ENCODE data around the gene HNRNPDL. TPM values are rescaled to one million over a fixed set of nuclear protein-coding genes. Genes with fewer than 3 reads are reported as not detected.
"Not testable (repeated sequence)": the region's sequence is repeated elsewhere in the genome, so short reads cannot be mapped to it uniquely, and the experiment has no call there.

Gene HNRNPDL
- total RNA-seq, 1 experiment from 2014 or later = 179 TPM

DNA sequence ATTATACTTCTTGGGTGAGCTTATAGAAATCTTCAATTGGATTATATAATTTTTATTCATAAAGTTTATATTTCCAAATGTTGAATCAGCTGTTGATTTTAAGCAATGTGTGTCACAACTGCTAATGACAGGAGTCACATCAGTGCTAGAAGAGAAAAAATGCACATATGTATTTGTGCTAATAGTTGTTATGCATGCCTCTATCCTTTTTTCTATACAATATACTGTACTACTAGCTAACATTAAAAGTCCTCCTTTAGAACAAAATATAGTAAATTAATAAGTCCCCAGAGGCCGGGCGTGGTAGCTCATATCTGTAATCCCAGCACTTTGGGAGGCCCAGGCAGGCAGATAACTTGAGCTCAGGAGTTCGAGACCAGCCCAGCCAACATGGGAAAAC, 32.7 kb downstream of the HNRNPDL start:
- no peaks in the 10 kb centered on the region for H3K9me2 ChIP-seq (ENCODE audit: insufficient read depth)
- no TSS peak for BruUV-seq (replicated peaks)
- H3K27ac ChIP-seq = no peak overlapping the region
- H3K36me3 ChIP-seq (ENCODE audit: low read depth) = no peaks in the 10 kb centered on the region
- H3K4me3 ChIP-seq = no peak overlapping the region
- H3K4me1 ChIP-seq (replicated peaks; ENCODE audit: insufficient read depth) = peaks cover 33% of the 10 kb centered on the region
- H2AFZ ChIP-seq = no peak overlapping the region
- peaks cover 28% of the 10 kb centered on the region for H3F3A ChIP-seq (ENCODE audit: insufficient read depth, low read depth)
- TF ChIP-seq, protein P1, sequence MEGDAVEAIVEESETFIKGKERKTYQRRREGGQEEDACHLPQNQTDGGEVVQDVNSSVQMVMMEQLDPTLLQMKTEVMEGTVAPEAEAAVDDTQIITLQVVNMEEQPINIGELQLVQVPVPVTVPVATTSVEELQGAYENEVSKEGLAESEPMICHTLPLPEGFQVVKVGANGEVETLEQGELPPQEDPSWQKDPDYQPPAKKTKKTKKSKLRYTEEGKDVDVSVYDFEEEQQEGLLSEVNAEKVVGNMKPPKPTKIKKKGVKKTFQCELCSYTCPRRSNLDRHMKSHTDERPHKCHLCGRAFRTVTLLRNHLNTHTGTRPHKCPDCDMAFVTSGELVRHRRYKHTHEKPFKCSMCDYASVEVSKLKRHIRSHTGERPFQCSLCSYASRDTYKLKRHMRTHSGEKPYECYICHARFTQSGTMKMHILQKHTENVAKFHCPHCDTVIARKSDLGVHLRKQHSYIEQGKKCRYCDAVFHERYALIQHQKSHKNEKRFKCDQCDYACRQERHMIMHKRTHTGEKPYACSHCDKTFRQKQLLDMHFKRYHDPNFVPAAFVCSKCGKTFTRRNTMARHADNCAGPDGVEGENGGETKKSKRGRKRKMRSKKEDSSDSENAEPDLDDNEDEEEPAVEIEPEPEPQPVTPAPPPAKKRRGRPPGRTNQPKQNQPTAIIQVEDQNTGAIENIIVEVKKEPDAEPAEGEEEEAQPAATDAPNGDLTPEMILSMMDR (conservative IDR thresholded peaks at IDR 0.05) = no peak
- TF ChIP-seq EZH2 (IDR thresholded peaks at IDR 0.05; ENCODE audit: low read depth) = no peak
- CTCF ChIA-PET = no interaction called here
- DNase-seq = no peak
- no peaks in the 10 kb centered on the region for H3K27me3 ChIP-seq (ENCODE audit: insufficient read depth, low read depth)
- intact Hi-C loops (cut with micrococcal nuclease; ENCODE audit: unreplicated experiment) = no loop called here
- H4K20me1 ChIP-seq (ENCODE audit: insufficient read depth) = no peaks in the 10 kb centered on the region
- no peaks in the 10 kb centered on the region for H3K9me3 ChIP-seq (ENCODE audit: insufficient read depth, low read depth)
- POLR2A ChIA-PET (ENCODE audit: unreplicated experiment) = no interaction called here
- no peak overlapping the region for H3K4me2 ChIP-seq
- no peaks in the 10 kb centered on the region for H3K79me2 ChIP-seq (ENCODE audit: low read depth)

DNA sequence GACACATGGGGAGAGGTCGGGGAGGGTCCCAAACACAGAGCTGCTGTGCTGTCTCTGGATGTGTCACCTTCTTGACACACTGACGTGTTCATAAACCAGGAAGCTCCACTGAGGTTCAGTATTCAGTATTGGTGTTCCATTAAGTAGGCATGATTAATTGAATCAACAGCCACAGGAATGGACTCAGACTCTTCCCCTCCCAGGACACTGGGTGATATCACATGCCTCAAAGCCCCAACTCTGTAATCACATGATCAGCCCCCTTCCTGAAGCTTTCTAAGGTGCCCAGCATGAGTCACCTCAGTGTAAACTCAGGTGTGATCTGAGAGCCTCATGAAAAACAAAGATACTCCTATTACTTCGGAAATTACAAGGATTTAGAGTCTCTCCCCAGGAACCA, 35.4 kb downstream of the HNRNPDL start:
- Histone ChIP-seq H2AFZ (peak overlapping the region; percentile 79), H4K20me1 (ENCODE audit: insufficient read depth) (no peaks in the 10 kb centered on the region), H3K4me3 (no peak overlapping the region; the same call in 1 of the 2 replicates), H3K27ac (peak overlapping the region; percentile 94), H3K36me3 (ENCODE audit: low read depth) (no peaks in the 10 kb centered on the region), H3K9me2 (ENCODE audit: insufficient read depth) (no peaks in the 10 kb centered on the region), H3K9me3 (ENCODE audit: insufficient read depth, low read depth) (no peaks in the 10 kb centered on the region), H3F3A (ENCODE audit: insufficient read depth, low read depth) (peaks cover 12% of the 10 kb centered on the region), H3K79me2 (ENCODE audit: low read depth) (no peaks in the 10 kb centered on the region), H3K27me3 (ENCODE audit: insufficient read depth, low read depth) (no peaks in the 10 kb centered on the region), H3K4me1 (replicated peaks; ENCODE audit: insufficient read depth) (peaks cover 16% of the 10 kb centered on the region), H3K4me2 (peak overlapping the region; percentile 65)
- TF ChIP-seq, protein P1 (conservative IDR thresholded peaks at IDR 0.05) = no peak
- POLR2A ChIA-PET (ENCODE audit: unreplicated experiment) = interaction anchor here (0.5 to 0.7 kb wide), 3 partner anchors 14 to 617 kb away, joined by 3 to 6 read pairs (median 3); no protein-coding TSS in a partner anchor
- no TSS peak for BruUV-seq (replicated peaks)
- intact Hi-C loops (cut with micrococcal nuclease; ENCODE audit: unreplicated experiment) = no loop called here
- peak; percentile 43 to 95 for DNase-seq
- CTCF ChIA-PET = interaction anchor here (0.7 kb wide), 1 partner anchor 34 kb away, joined by 3 read pairs; no protein-coding TSS in a partner anchor

DNA sequence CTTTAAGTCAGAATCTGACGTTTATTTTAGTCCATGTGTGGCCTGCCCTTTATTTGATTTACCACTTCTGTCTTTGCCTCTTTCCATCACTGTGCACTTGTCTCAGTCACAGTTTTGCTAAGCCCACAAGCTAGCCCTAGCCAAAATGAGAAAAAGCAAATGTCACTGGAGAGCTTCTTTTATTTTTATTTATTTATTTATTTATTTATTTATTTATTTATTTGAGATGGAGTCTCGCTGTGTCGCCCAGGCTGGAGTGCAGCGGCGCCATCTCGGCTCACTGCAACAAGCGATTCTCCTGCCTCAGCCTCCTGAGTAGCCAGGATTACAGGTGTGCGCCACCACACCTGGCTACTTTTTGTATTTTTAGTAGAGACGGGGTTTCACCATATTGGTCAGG, 40.2 kb downstream of the HNRNPDL start:
- H3K9me2 ChIP-seq (ENCODE audit: insufficient read depth); H3K79me2 ChIP-seq (ENCODE audit: low read depth); DNase-seq; H4K20me1 ChIP-seq (ENCODE audit: insufficient read depth); CTCF ChIA-PET; BruUV-seq (replicated peaks); intact Hi-C loops (cut with micrococcal nuclease; ENCODE audit: unreplicated experiment); H3K36me3 ChIP-seq (ENCODE audit: low read depth); H3K9me3 ChIP-seq (ENCODE audit: insufficient read depth, low read depth); H3K4me1 ChIP-seq (replicated peaks; ENCODE audit: insufficient read depth); H3K4me3 ChIP-seq; H2AFZ ChIP-seq; H3K27me3 ChIP-seq (ENCODE audit: insufficient read depth, low read depth); H3K27ac ChIP-seq; POLR2A ChIA-PET (ENCODE audit: unreplicated experiment); H3K4me2 ChIP-seq; H3F3A ChIP-seq (ENCODE audit: insufficient read depth, low read depth): not testable (repeated sequence)

DNA sequence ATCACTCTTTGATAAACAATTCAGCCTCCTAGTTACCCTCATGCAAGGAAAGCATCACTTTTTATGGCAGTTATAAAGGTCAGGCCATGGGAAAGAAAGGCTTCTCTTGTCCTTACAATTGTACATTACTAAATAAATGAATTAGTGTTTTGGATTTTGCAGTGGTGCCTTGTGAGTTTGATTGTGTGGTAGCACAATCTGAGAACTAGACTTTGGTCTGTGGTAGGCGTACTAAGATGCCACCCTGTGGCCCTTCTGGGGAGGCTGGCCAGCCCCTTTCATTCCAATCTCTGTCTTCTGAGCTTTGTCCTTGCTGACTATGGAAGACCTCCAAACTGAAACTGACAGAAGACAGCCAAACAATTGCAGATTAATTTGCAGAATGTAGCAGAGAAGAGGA, 41.9 kb downstream of the HNRNPDL start:
- DNase-seq = no peak
- Histone ChIP-seq H3K4me3 (no peak overlapping the region), H3K4me1 (replicated peaks; ENCODE audit: insufficient read depth) (no peaks in the 10 kb centered on the region), H3K9me3 (ENCODE audit: insufficient read depth, low read depth) (no peaks in the 10 kb centered on the region), H3K9me2 (ENCODE audit: insufficient read depth) (no peaks in the 10 kb centered on the region), H3K27me3 (ENCODE audit: insufficient read depth, low read depth) (no peaks in the 10 kb centered on the region), H4K20me1 (ENCODE audit: insufficient read depth) (no peaks in the 10 kb centered on the region), H3K27ac (no peak overlapping the region), H3F3A (ENCODE audit: insufficient read depth, low read depth) (no peaks in the 10 kb centered on the region), H2AFZ (no peak overlapping the region), H3K36me3 (ENCODE audit: low read depth) (no peaks in the 10 kb centered on the region), H3K79me2 (ENCODE audit: low read depth) (no peaks in the 10 kb centered on the region), H3K4me2 (no peak overlapping the region)
- TF ChIP-seq, protein P1 (conservative IDR thresholded peaks at IDR 0.05) = no peak
- TF ChIP-seq EZH2 (IDR thresholded peaks at IDR 0.05; ENCODE audit: low read depth) = no peak
- no TSS peak for BruUV-seq (replicated peaks)
- ChIA-PET POLR2A (ENCODE audit: unreplicated experiment) (no interaction called here), CTCF (no interaction called here)
- intact Hi-C loops (cut with micrococcal nuclease; ENCODE audit: unreplicated experiment) = no loop called here

DNA sequence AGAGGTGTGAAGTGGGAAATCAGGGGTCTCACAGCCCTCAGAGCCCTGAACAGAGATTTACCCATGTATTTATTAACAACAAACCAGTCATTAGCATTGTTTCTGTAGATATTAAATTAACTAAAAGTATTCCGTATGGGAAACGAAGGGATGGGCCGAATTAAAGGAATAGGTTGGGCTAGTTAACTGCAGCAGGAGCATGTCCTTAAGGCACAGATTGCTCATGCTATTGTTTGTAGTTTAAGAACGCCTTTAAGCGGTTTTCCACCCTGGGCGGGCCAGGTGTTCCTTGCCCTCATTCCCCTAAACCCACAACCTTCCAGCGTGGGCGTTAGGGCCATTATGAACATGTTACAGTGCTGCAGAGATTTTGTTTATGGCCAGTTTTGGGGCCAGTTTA, 44.0 kb downstream of the HNRNPDL start:
- H4K20me1 ChIP-seq (ENCODE audit: insufficient read depth); H3K36me3 ChIP-seq (ENCODE audit: low read depth); intact Hi-C loops (cut with micrococcal nuclease; ENCODE audit: unreplicated experiment); POLR2A ChIA-PET (ENCODE audit: unreplicated experiment); H3K9me3 ChIP-seq (ENCODE audit: insufficient read depth, low read depth); BruUV-seq (replicated peaks); H3K9me2 ChIP-seq (ENCODE audit: insufficient read depth); H3K79me2 ChIP-seq (ENCODE audit: low read depth); H3F3A ChIP-seq (ENCODE audit: insufficient read depth, low read depth); H3K4me2 ChIP-seq; CTCF ChIA-PET; H3K27me3 ChIP-seq (ENCODE audit: insufficient read depth, low read depth); H3K4me1 ChIP-seq (replicated peaks; ENCODE audit: insufficient read depth); H2AFZ ChIP-seq; DNase-seq; H3K27ac ChIP-seq; H3K4me3 ChIP-seq: not testable (repeated sequence)
